Activated CD8-positive, alpha-beta memory T cell treated with anti-CD3 and anti-CD28 coated beads, Interleukin-2, amount 50 U/mL, for 48 hours (primary cell): Measurements from ENCODE around the gene POU3F1.

Experiments
- DNase-seq: peaks from one replicate; pipeline ENCODE4 v3.0.0-alpha.2; 2020

Gene POU3F1

GRCh38 chr1:38003261-38004250 is 43.0 kb downstream of the POU3F1 start:
- DNase-seq = no peak

GRCh38 chr1:38000529-38001455 is 45.8 kb downstream of the POU3F1 start:
- DNase-seq = no peak

- DNase-seq = no peak
Measured at GRCh38 chr1:38000233-38000528, 46.4 kb downstream of the POU3F1 start.

GRCh38 chr1:37999430-38000232 is 47.0 kb downstream of the POU3F1 start:
- no peak for DNase-seq

- DNase-seq = no peak
Measured at GRCh38 chr1:37998913-37999429, 47.6 kb downstream of the POU3F1 start.

- DNase-seq = no peak
Measured at GRCh38 chr1:37998089-37998808, 48.3 kb downstream of the POU3F1 start.

- no peak for DNase-seq
Measured at GRCh38 chr1:37997256-37998088, 49.1 kb downstream of the POU3F1 start.

- no peak for DNase-seq
Measured at GRCh38 chr1:37995751-37996345, 50.7 kb downstream of the POU3F1 start.

GRCh38 chr1:37994886-37995566 is 51.6 kb downstream of the POU3F1 start:
- no peak for DNase-seq
